Motor neuron (in vitro differentiated cells): ENCODE measurements around the gene RARG. TPM values are rescaled to one million over a fixed set of nuclear protein-coding genes. Genes with fewer than 3 reads are reported as not detected.
"Not testable (repeated sequence)": the region's sequence is repeated elsewhere in the genome, so short reads cannot be mapped to it uniquely, and the experiment has no call there.

ENCODE experiments used
- ATAC-seq, 8 experiments: fragments of 200-7000 bp; cut with Tn5 transposase; replicated peaks in 6 of 8; 2 replicates each; pipeline ENCODE4 v1.8.0; 2021; ENCODE audit warnings: mild to moderate bottlenecking in 8 of 8, moderate library complexity in 8 of 8
- H3K27ac ChIP-seq, 2 donors: fragments of 250-450 bp; sonication (Bioruptor Pico); 2 replicates each; pipeline ENCODE4 v1.9.0; 2021; ENCODE audit warnings: antibody characterized with exemption in 2 of 2, mild to moderate bottlenecking in 2 of 2, moderate library complexity in 1 of 2
- H3K4me1 ChIP-seq, 2 donors: fragments of 250-450 bp; sonication (Bioruptor Pico); replicated peaks in 1 of 2; 2 replicates each; pipeline ENCODE4 v1.6.1; 2021; ENCODE audit warnings: antibody characterized with exemption in 2 of 2, mild to moderate bottlenecking in 2 of 2, moderate library complexity in 1 of 2
- H3K4me3 ChIP-seq, 5 donors: fragments of 250-450 bp; sonication (Bioruptor Pico); 2 replicates each; pipeline ENCODE4 v1.9.0; 2021; ENCODE audit warnings: antibody characterized with exemption in 5 of 5, mild to moderate bottlenecking in 5 of 5, moderate library complexity in 4 of 5
- WGBS, 10 experiments: fragments of 450-650 bp; shearing (Covaris generic); methylation state at CpG; one replicate each; pipeline ENCODE4 v1.0.0; 2022; 5-methylcytosine and 5-hydroxymethylcytosine counted together
- in situ Hi-C, 9 experiments: fragments of 400-800 bp; cut with MboI; loops; one replicate each; pipeline ENCODE4 v1.15.0; 2021; ENCODE audit warnings: low sequenced_read_pairs in 9 of 9, low pct_unique_long_range_greater_than_20kb in 2 of 9; ENCODE audit not compliant: unreplicated experiment in 9 of 9
- total RNA-seq, 8 experiments: library from RNA; unstranded; fragments of 300-600 nt; gene quantifications; 2 replicates each; pipeline versions ENCODE4 v1.2.3 to v1.2.4, GENCODE V29; 2022

The RARG gene
- total RNA-seq, 8 experiments from 2014 or later: 0.33 to 37.3 (median 4.2) TPM

GRCh38 chr12:53208435-53208834 lies 23.6 kb downstream of the RARG start:
- ATAC-seq: peak in 1 of 8 experiments; percentile 3
- 0 to 100% (median 68%) methylated on average over 1 of the region's 2 CpGs; no CpG with 5 or more reads in 4 of the 10 experiments for WGBS, 10 experiments
- Histone ChIP-seq H3K4me1 (peaks cover under 1 to 4% of the 10 kb centered on the region in 2 donors), H3K4me3 (no peak overlapping the region), H3K27ac (no peak overlapping the region)
- in situ Hi-C loops: no loop called here

DNA sequence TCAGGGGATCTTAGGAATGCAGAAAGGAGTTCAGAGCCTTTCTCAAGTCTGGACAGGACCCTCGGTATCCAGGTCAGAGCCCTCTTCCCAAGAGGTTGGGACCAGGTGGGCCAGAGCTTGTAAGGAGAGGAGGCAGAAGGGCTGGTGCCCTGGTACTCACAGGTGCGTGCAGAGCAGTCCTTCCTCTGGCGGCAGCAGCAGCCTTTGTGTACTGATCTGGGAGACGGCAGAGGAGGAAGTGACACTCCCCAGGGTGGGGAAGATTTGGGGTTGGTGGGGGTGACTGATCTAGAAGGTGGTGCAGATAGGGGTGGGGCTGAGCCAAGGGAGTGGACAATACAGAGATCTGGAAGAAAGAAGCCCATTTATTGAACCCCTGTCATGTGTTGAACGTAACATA lies 25.0 kb downstream of the RARG start, which contains the start of gene ITGB7:
ITGB7 (minus strand) TSS at position 210 of the 400 bp plus-strand sequence. CDS start 6,808 bp downstream, outside the sequence.
- no peak for ATAC-seq
- Histone ChIP-seq H3K4me1 (no peaks in the 10 kb centered on the region), H3K4me3 (no peak within 1 kb of the TSS), H3K27ac (no peak within 1 kb of the TSS)
- WGBS, 10 experiments: 33 to 100% (median 70%) methylated on average over 1 to 2 of the region's 5 CpGs; no CpG with 5 or more reads in 4 of the 10 experiments
- in situ Hi-C loops: no loop called here

- peak in 3 of 8 experiments; percentile 38 to 87 (median 85) for ATAC-seq
- in situ Hi-C loops: no loop called here
- no peak overlapping the region for H3K4me3 ChIP-seq
- no peaks in the 10 kb centered on the region for H3K4me1 ChIP-seq
- no peak overlapping the region for H3K27ac ChIP-seq
- 0 to 100% (median 72%) methylated on average over 1 to 5 of the region's 7 CpGs; no CpG with 5 or more reads in 4 of the 10 experiments for WGBS, 10 experiments
These were observed 26.1 kb downstream of the RARG start for GRCh38 chr12:53205747-53206419.

- Histone ChIP-seq H3K27ac (no peak overlapping the region), H3K4me1 (no peaks in the 10 kb centered on the region), H3K4me3 (no peak overlapping the region)
- 80 to 100% (median 82%) methylated on average over 1 of the region's 1 CpG; no CpG with 5 or more reads in 7 of the 10 experiments for WGBS, 10 experiments
- in situ Hi-C loops: no loop called here
- ATAC-seq: no peak
These were observed 27.7 kb downstream of the RARG start for GRCh38 chr12:53204351-53204750.

- in situ Hi-C loops, H3K4me1 ChIP-seq, ATAC-seq, H3K27ac ChIP-seq, H3K4me3 ChIP-seq: not testable (repeated sequence)
- WGBS, 10 experiments: 67 to 100% (median 86%) methylated on average over 1 to 6 of the region's 7 CpGs; no CpG with 5 or more reads in 4 of the 10 experiments
These were observed 29.7 kb downstream of the RARG start for GRCh38 chr12:53202316-53202715.

DNA sequence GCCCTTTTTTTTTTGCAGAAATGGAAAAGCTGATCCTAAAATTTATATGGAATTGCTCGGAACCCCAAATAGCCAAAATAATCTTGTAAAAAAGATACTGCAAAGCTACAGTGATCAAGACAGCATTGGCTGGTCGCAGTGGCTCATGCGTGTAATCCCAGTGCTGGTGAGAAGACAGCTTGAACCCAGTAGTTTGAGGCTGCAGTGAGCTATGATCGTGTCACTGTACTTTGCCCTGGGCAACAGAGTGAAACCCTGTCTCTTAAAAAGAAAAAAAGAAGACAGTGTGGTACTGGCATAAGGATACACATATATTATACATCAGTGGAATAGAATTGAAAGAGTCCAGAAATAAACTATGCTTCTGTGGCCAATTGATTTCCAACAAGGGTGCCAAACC lies 30.4 kb downstream of the RARG start:
- H3K4me3 ChIP-seq: no peak overlapping the region
- 58 to 100% (median 89%) methylated on average over 1 to 4 of the region's 4 CpGs for WGBS, 10 experiments
- ATAC-seq: no peak
- H3K4me1 ChIP-seq: no peaks in the 10 kb centered on the region
- no peak overlapping the region for H3K27ac ChIP-seq
- in situ Hi-C loops: no loop called here

DNA sequence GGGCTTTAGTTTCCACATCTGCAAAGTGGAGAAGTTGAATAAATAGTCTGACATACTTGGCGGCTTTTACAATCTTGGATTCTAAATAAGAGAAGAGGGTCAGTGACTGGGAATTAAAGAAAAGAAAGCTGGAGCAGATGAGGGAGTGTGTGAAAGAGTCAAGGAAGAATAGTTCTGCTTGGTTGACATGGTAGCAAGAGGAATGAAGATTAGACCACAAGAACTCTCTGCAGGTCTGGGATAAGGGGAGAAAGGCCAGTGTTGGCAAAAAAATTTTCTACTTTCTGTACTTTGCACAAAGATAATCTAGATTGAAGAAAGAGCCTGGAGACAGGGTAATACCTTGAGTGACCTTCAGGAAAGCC lies 30.9 kb downstream of the RARG start:
- in situ Hi-C loops: no loop called here
- Histone ChIP-seq H3K4me3 (no peak overlapping the region), H3K27ac (no peak overlapping the region), H3K4me1 (no peaks in the 10 kb centered on the region)
- WGBS, 10 experiments: 20 to 100% (median 51%) methylated on average over 1 of the region's 1 CpG; no CpG with 5 or more reads in 2 of the 10 experiments
- ATAC-seq: peak in 1 of 8 experiments; percentile 46

DNA sequence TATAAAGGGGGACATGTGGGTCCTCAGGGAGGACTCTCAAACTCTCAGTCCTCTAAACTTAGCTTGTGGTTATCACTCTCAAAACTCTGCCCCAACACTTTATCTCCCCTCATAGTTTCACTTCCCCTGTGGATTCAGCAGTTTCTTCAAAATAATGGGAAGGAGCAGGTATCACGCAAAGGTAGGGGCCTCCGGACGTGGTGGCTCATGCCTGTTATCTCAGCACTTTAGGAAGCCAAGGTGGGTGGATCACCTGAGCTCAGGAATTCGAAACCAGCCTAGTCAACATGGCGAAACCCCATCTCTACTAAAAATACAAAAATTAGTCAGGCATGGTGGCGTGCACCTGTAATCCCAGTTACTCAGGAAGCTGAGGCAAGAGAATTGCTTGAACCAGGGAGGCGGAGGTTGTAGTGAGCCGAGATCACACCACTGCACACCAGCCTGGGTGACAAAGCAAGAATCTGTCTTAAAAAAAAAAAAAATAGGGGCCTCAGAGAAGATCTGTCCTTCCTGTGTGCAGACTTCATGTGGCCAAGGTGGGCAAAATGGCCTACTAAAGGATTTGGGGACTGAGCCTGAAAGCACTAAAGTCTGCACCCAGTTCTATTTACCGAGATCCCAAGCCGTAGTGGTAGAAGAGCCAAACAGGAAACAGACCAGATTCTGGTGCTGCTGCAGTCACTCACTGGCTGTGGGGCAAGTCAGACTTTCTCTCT lies 31.4 kb downstream of the RARG start:
- Histone ChIP-seq H3K4me3 (no peak overlapping the region), H3K27ac (no peak overlapping the region), H3K4me1 (no peaks in the 10 kb centered on the region)
- in situ Hi-C loops: no loop called here
- WGBS, 10 experiments: 40 to 80% (median 68%) methylated on average over 1 to 7 of the region's 10 CpGs; no CpG with 5 or more reads in 3 of the 10 experiments
- ATAC-seq: no peak

- Histone ChIP-seq H3K4me3 (no peak overlapping the region), H3K4me1 (no peaks in the 10 kb centered on the region), H3K27ac (no peak overlapping the region)
- no peak for ATAC-seq
- 80% methylated on average over 1 of the region's 2 CpGs; no CpG with 5 or more reads in 9 of the 10 experiments for WGBS, 10 experiments
- in situ Hi-C loops: no loop called here
These were observed 31.9 kb downstream of the RARG start for GRCh38 chr12:53200107-53200457.

DNA sequence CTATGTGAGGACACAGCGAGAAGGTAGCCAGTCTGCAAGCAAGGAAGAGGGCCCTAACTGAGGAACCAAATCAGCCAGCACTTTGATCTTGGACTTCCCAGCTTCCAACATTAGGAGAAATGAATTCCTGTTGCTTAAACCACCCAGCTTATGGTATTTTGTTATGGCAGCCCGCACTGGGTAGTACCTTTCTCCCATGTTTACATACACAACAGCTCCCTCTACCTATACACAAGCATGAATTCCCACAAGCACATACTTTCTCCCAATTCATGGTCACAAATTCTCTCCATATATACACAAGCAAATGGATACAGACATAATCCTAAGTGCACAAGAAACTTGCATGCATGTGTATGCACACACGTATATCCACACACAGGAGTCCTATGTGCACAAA lies 32.3 kb downstream of the RARG start:
- in situ Hi-C loops: loop anchor here in 1 of 9 experiments (25.0 kb wide), 1 partner anchor 88 kb away; the partner anchor contains the start of genes MYG1 and PFDN5
- no peak overlapping the region for H3K27ac ChIP-seq
- WGBS, 10 experiments: 67 to 83% (median 75%) methylated on average over 1 to 2 of the region's 3 CpGs; no CpG with 5 or more reads in 5 of the 10 experiments
- H3K4me1 ChIP-seq: no peaks in the 10 kb centered on the region
- no peak for ATAC-seq
- H3K4me3 ChIP-seq: no peak overlapping the region

GRCh38 chr12:53198486-53199110 lies 33.4 kb downstream of the RARG start:
- in situ Hi-C loops: loop anchor here in 1 of 9 experiments (25.0 kb wide), 1 partner anchor 89 kb away; the partner anchor contains the start of genes MYG1 and PFDN5
- no peak overlapping the region for H3K27ac ChIP-seq
- ATAC-seq: peak in 1 of 8 experiments; percentile 5
- H3K4me1 ChIP-seq: no peaks in the 10 kb centered on the region
- no peak overlapping the region for H3K4me3 ChIP-seq
- WGBS, 10 experiments: 60 to 100% (median 91%) methylated on average over 1 to 2 of the region's 5 CpGs; no CpG with 5 or more reads in 2 of the 10 experiments

- ATAC-seq: peak in 3 of 8 experiments; percentile 4 to 26 (median 8)
- Histone ChIP-seq H3K4me1 (no peaks in the 10 kb centered on the region), H3K27ac (no peak overlapping the region), H3K4me3 (no peak overlapping the region)
- WGBS, 10 experiments: 40 to 100% (median 83%) methylated on average over 1 to 10 of the region's 19 CpGs; no CpG with 5 or more reads in 3 of the 10 experiments
- in situ Hi-C loops: loop anchor here in 1 of 9 experiments (25.0 kb wide), 1 partner anchor 90 kb away; the partner anchor contains the start of genes MYG1 and PFDN5
These were observed 34.9 kb downstream of the RARG start for GRCh38 chr12:53197011-53197640.
